ENCODE results near the gene ATG2B. TPM values are rescaled to one million over a fixed set of nuclear protein-coding genes. Genes with fewer than 3 reads are reported as not detected.

ATG2B gene
- total RNA-seq, 1 donor from 2014 or later = 25.6 TPM

DNA sequence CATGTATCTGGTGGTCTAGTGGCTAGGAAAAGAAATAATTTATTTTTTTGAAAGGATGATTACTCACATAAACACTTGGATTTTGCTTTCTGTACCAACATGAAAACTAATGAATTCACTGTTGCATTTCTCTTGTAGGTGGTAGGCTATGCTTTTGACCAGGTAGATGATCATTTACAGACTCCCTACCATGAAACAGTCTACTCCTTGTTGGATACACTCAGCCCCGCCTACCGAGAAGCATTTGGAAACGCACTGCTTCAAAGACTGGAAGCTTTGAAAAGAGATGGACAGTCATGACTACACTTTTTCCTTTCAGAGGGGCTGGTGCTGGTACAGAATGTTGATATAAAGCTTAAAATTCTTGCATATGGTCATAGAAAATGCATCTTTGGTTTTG lies 22.2 kb upstream of the ATG2B start:
- H3K9me3 Mint-ChIP-seq = no peaks in the 10 kb centered on the region
- peaks cover 5% of the 10 kb centered on the region for H3K27me3 Mint-ChIP-seq (ENCODE audit: low read depth)
- H3K27ac Mint-ChIP-seq = no peak overlapping the region
- TF ChIP-seq, protein P1, sequence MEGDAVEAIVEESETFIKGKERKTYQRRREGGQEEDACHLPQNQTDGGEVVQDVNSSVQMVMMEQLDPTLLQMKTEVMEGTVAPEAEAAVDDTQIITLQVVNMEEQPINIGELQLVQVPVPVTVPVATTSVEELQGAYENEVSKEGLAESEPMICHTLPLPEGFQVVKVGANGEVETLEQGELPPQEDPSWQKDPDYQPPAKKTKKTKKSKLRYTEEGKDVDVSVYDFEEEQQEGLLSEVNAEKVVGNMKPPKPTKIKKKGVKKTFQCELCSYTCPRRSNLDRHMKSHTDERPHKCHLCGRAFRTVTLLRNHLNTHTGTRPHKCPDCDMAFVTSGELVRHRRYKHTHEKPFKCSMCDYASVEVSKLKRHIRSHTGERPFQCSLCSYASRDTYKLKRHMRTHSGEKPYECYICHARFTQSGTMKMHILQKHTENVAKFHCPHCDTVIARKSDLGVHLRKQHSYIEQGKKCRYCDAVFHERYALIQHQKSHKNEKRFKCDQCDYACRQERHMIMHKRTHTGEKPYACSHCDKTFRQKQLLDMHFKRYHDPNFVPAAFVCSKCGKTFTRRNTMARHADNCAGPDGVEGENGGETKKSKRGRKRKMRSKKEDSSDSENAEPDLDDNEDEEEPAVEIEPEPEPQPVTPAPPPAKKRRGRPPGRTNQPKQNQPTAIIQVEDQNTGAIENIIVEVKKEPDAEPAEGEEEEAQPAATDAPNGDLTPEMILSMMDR (IDR thresholded peaks at IDR 0.05; ENCODE audit: unreplicated experiment) = no peak
- no peak for DNase-seq (ENCODE audit: low spot score in 2 of 2, unreplicated experiment in 2 of 2)
- no peaks in the 10 kb centered on the region for H3K4me1 Mint-ChIP-seq
- H3K36me3 Mint-ChIP-seq = peaks cover 11% of the 10 kb centered on the region
- H3K4me3 Mint-ChIP-seq = no peak overlapping the region

DNA sequence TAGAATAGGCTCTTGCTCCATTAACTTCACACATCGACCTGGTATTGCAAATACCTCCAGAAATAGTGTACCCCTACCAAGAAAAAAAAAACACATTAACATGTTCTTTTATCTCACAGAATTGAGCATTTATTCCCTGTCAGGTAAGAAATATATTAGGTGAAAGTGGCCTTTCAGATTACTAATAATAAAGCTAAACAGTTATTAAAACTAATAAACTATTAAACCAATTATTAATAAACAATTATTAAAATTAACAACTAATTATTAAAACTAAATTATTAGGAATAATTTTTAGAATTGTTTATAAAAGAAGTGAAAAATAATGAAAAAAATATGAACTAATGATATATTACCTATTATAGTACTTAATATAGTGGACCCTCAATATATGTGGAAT lies 21.6 kb upstream of the ATG2B start:
- H3K36me3 Mint-ChIP-seq = peaks cover 11% of the 10 kb centered on the region
- H3K9me3 Mint-ChIP-seq = no peaks in the 10 kb centered on the region
- no peak overlapping the region for H3K27ac Mint-ChIP-seq

DNA sequence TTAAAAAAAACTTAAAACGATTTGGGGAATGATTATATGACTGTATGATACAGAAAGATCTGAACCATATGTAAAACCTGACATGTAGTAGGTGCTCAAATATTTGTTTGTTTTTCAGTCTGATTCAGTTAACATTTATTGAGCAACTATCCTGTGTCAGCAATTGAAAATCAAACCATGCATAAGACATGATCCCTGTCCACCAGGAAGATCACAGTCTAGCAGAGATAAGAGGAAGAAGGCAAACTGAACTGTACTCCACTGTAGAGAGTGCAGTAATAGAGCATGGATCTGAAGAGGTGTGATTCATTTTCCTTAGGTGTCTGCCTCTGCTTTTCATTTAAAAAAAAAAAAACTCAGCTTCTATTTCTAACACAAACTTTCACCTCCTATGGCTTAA lies 20.9 kb upstream of the ATG2B start:
- no peaks in the 10 kb centered on the region for H3K27me3 Mint-ChIP-seq (ENCODE audit: low read depth)
- TF ChIP-seq, protein P1 (IDR thresholded peaks at IDR 0.05; ENCODE audit: unreplicated experiment) = no peak
- DNase-seq (ENCODE audit: low spot score in 2 of 2, unreplicated experiment in 2 of 2) = no peak
- no peaks in the 10 kb centered on the region for H3K9me3 Mint-ChIP-seq
- H3K36me3 Mint-ChIP-seq = peaks cover 11% of the 10 kb centered on the region
- H3K27ac Mint-ChIP-seq = no peak overlapping the region
- H3K4me1 Mint-ChIP-seq = no peaks in the 10 kb centered on the region
- H3K4me3 Mint-ChIP-seq = no peak overlapping the region

More for the DNA sequence above, 21.6 kb upstream of the ATG2B start:
- DNase-seq (ENCODE audit: low spot score in 2 of 2, unreplicated experiment in 2 of 2) = no peak
- Mint-ChIP-seq H3K4me1 (no peaks in the 10 kb centered on the region), H3K4me3 (no peak overlapping the region), H3K27me3 (ENCODE audit: low read depth) (no peaks in the 10 kb centered on the region)
- TF ChIP-seq, protein P1 (IDR thresholded peaks at IDR 0.05; ENCODE audit: unreplicated experiment) = no peak

DNA sequence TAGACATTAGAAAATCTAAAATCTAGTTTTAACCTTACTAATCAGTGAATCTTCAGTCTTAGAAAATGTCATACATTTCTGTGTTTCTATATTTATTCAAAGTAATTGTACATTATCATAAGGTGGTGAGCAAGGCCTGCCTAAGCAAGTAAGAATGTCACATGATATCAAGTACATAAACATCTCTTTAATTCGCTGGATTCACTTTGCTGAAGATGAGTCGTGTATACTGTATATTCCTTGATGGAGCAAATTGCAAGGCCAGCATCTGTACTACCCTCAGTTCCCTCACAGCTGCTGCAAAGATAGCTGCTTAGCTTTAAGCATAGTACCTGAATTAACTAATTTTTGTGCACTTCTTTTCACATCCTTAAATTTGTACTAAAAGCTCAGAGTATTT lies 20.3 kb upstream of the ATG2B start:
- no peak overlapping the region for H3K27ac Mint-ChIP-seq

DNA sequence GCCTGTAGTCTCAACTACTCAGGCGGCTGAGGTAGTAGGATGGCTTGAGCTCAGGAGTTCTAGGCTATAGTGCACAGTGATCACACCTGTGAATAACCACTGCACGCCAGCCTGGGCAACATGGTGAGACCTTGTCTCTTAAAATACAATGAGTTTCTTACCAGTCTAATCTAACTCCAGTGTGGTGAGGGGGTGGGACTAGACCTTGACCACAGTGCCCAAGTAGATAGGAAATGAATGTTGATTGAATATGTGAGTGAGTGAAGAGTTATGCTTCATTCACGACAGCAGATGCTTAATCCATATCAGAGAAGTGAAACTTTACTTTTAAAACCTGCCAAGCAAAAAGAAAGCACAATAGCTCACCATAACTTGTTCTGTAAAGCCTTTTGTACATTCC lies 17.6 kb upstream of the ATG2B start:
- H3K4me3 Mint-ChIP-seq = no peak overlapping the region
- TF ChIP-seq, protein P1 (IDR thresholded peaks at IDR 0.05; ENCODE audit: unreplicated experiment) = no peak
- H3K4me1 Mint-ChIP-seq = no peaks in the 10 kb centered on the region

More for the DNA sequence above, 20.3 kb upstream of the ATG2B start:
- DNase-seq (ENCODE audit: low spot score in 2 of 2, unreplicated experiment in 2 of 2) = no peak
- H3K4me1 Mint-ChIP-seq = no peaks in the 10 kb centered on the region
- TF ChIP-seq, protein P1 (IDR thresholded peaks at IDR 0.05; ENCODE audit: unreplicated experiment) = no peak
- peaks cover 8% of the 10 kb centered on the region for H3K36me3 Mint-ChIP-seq
- no peaks in the 10 kb centered on the region for H3K9me3 Mint-ChIP-seq
- H3K4me3 Mint-ChIP-seq = no peak overlapping the region
- no peaks in the 10 kb centered on the region for H3K27me3 Mint-ChIP-seq (ENCODE audit: low read depth)

DNA sequence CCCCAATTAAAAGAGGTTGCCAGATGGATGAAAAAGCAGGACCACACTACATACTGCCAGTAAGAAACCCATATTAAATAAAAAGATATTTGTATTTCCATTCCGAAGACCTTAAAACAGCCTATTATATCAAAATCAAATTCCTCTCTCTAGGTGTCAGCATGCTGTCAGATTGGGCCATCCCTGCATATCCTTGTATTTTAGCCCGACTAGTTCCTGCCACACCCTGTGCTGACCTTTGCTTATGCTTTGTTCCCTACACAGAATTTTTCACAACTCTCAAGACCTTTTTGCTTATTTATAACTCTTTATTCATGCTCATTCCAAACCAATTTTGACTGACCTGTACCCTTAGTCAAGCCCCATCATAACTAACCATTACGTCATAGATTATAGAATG lies 13.0 kb upstream of the ATG2B start:
- no peaks in the 10 kb centered on the region for H3K27me3 Mint-ChIP-seq (ENCODE audit: low read depth)
- TF ChIP-seq, protein P1 (IDR thresholded peaks at IDR 0.05; ENCODE audit: unreplicated experiment) = no peak

More for the DNA sequence above, 17.6 kb upstream of the ATG2B start:
- DNase-seq (ENCODE audit: low spot score in 2 of 2, unreplicated experiment in 2 of 2) = no peak
- Mint-ChIP-seq H3K9me3 (no peaks in the 10 kb centered on the region), H3K27ac (no peak overlapping the region), H3K36me3 (peaks cover 10% of the 10 kb centered on the region), H3K27me3 (ENCODE audit: low read depth) (no peaks in the 10 kb centered on the region)

More for the DNA sequence above, 13.0 kb upstream of the ATG2B start:
- Mint-ChIP-seq H3K27ac (no peak overlapping the region), H3K4me3 (no peak overlapping the region), H3K4me1 (no peaks in the 10 kb centered on the region), H3K36me3 (peaks cover 7% of the 10 kb centered on the region), H3K9me3 (peaks cover 4% of the 10 kb centered on the region)
- DNase-seq (ENCODE audit: low spot score in 2 of 2, unreplicated experiment in 2 of 2) = no peak

All from mesothelial cell of epicardium (in vitro differentiated cells).